ENCODE results near the gene SERPINE3.

SERPINE3 gene

DNA sequence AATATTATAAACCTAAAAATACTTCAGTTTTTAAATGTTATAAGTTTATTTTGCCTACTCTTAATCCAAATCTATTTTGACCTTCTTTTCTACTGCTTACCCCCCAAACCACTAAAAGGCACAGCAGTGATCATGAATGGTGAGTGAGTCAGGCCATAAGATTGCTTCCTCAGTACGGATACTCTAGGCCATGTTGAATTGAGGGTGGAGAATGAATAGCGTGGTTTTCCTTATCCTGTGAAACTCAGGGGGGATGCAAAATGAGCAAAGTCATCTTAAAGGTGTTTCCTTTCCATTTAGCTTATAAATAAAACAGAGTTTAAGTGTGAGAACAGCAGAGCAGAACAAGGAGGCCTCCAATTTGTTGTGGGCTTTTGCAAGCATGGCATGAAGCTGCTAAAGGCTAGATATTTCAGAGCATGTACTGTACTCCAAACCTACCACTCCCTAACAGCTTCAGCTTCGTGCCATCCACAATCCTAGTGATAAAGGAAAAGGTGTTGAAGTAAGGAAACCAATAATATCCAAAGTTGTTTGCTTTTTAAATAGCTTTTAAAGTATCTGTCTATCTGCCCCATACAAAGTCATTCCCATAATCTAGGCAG is 25.0 kb downstream of the SERPINE3 start:
- peaks cover 18% of the 10 kb centered on the region for H3K4me1 Mint-ChIP-seq (ENCODE audit: low read depth)
- peak overlapping the region; percentile 5 for H3K27ac Mint-ChIP-seq
- H3K27me3 Mint-ChIP-seq, result no peaks in the 10 kb centered on the region
- H3K9me3 Mint-ChIP-seq, result no peaks in the 10 kb centered on the region
- H3K36me3 Mint-ChIP-seq (ENCODE audit: low read depth), result peaks cover 69% of the 10 kb centered on the region
- H3K4me3 Mint-ChIP-seq, result no peak overlapping the region

- Mint-ChIP-seq H3K4me3 (no peak overlapping the region), H3K36me3 (ENCODE audit: low read depth) (peaks cover 42% of the 10 kb centered on the region), H3K27me3 (no peaks in the 10 kb centered on the region), H3K27ac (no peak overlapping the region), H3K4me1 (ENCODE audit: low read depth) (no peaks in the 10 kb centered on the region), H3K9me3 (no peaks in the 10 kb centered on the region)
Observed at GRCh38 chr13:51370116-51370515, 30.6 kb downstream of the SERPINE3 start.

DNA sequence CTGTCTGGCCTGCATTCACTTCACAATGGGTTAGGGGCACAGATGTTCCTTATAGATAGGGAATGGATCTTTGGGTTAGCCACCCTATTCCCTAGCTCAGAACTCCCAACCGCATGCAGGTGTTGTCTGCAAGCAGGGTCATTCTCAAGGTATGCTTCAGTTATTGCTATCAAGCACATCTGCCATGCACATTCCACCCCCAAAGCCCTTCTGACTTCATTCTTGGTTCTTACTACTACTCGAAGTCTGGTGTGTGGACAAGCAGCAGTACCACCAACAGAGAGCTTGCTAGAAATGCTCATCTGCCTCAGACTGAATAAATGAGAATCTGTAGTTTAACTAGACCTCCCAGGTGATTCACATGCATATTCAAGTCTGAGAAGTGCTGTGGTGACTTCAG is 31.3 kb downstream of the SERPINE3 start:
- H3K36me3 Mint-ChIP-seq (ENCODE audit: low read depth), result peaks cover 44% of the 10 kb centered on the region
- no peak overlapping the region for H3K27ac Mint-ChIP-seq
- no peak overlapping the region for H3K4me3 Mint-ChIP-seq
- no peaks in the 10 kb centered on the region for H3K4me1 Mint-ChIP-seq (ENCODE audit: low read depth)
- no peaks in the 10 kb centered on the region for H3K9me3 Mint-ChIP-seq
- H3K27me3 Mint-ChIP-seq, result no peaks in the 10 kb centered on the region

DNA sequence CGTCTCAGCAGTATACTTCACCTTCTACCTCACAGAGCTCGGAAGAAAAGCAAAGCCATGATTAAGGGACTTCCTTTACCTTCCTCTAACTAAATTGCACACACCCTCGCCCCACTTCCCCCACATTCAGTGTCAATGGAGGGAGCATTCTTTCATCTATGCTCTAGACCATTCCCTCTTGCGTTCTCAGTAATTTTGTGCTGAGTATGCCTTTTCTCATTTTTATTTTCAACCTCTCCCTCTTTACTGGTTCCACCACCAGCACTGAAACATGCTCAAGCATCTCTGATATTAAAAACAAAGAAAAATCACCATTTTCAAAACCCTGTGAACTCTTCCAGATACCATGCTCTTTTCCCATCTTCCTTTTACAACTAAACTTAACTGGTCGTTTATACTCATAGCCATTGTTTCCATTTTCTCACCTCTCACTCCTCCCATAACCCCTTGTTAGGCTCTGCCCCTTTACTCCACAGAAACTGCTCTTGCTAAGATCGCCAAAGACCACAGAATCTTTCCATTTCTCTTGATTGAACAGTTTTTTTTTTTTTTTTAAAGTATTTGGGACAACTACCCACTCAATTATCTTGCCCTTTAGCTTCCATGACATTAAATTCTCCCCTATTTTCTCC is 32.4 kb downstream of the SERPINE3 start:
- Mint-ChIP-seq H3K4me1 (ENCODE audit: low read depth) (no peaks in the 10 kb centered on the region), H3K27ac (no peak overlapping the region), H3K27me3 (no peaks in the 10 kb centered on the region)

GRCh38 chr13:51373451-51373850 is 34.0 kb downstream of the SERPINE3 start:
- H3K4me3 Mint-ChIP-seq, result no peak overlapping the region
- no peaks in the 10 kb centered on the region for H3K27me3 Mint-ChIP-seq
- H3K9me3 Mint-ChIP-seq, result no peaks in the 10 kb centered on the region
- H3K27ac Mint-ChIP-seq, result no peak overlapping the region
- H3K36me3 Mint-ChIP-seq (ENCODE audit: low read depth), result peaks cover 44% of the 10 kb centered on the region
- no peaks in the 10 kb centered on the region for H3K4me1 Mint-ChIP-seq (ENCODE audit: low read depth)

More for the DNA sequence above, 32.4 kb downstream of the SERPINE3 start:
- H3K9me3 Mint-ChIP-seq, result no peaks in the 10 kb centered on the region
- H3K4me3 Mint-ChIP-seq, result no peak overlapping the region
- H3K36me3 Mint-ChIP-seq (ENCODE audit: low read depth), result peaks cover 43% of the 10 kb centered on the region

DNA sequence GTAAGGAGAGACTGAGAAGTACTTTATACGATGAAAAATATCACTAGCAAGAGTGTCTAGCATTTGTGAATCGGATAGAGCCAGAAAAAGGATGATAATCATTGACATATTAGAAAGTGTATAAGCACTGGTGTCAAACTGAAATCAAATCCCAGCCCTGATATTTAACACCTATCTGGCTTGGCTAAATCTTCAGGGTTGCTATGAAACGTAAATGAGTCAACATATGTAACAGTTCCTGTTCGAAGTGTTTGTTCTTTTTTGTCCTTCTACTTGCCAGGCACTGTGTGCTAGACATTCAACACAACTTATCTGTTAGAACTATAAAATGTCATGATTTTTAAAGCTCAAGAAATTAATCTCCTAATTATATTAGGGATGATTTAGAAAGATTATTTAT is 40.8 kb downstream of the SERPINE3 start:
- peaks cover 60% of the 10 kb centered on the region for H3K36me3 Mint-ChIP-seq (ENCODE audit: low read depth)
- H3K9me3 Mint-ChIP-seq, result no peaks in the 10 kb centered on the region
- no peaks in the 10 kb centered on the region for H3K4me1 Mint-ChIP-seq (ENCODE audit: low read depth)
- no peak overlapping the region for H3K27ac Mint-ChIP-seq
- no peak overlapping the region for H3K4me3 Mint-ChIP-seq
- H3K27me3 Mint-ChIP-seq, result no peaks in the 10 kb centered on the region

DNA sequence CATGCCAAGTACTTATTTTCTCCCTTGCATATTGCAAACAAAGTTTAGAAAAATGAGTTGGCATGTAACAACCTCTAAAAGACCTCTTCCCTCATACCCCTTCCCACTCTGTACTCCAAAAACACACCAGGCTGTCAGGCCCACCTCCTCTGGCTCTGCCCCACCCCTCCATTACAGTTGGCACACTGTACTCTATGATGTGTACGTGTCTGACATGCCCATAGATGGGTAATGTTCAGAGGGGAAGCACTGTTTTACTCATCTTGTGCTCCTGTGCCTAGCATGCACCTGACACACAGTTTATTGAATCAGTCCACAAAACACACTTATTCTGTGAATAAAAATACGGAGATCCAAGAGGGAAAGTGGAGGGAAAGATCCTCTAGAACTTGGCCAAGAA is 45.6 kb downstream of the SERPINE3 start:
- no peak overlapping the region for H3K4me3 Mint-ChIP-seq
- H3K4me1 Mint-ChIP-seq (ENCODE audit: low read depth), result no peaks in the 10 kb centered on the region
- no peaks in the 10 kb centered on the region for H3K27me3 Mint-ChIP-seq
- H3K36me3 Mint-ChIP-seq (ENCODE audit: low read depth), result peaks cover 33% of the 10 kb centered on the region
- H3K27ac Mint-ChIP-seq, result no peak overlapping the region
- H3K9me3 Mint-ChIP-seq, result no peaks in the 10 kb centered on the region

- peaks cover 47% of the 10 kb centered on the region for H3K36me3 Mint-ChIP-seq (ENCODE audit: low read depth)
- no peak overlapping the region for H3K4me3 Mint-ChIP-seq
- H3K4me1 Mint-ChIP-seq (ENCODE audit: low read depth), result peaks cover 31% of the 10 kb centered on the region
- no peaks in the 10 kb centered on the region for H3K9me3 Mint-ChIP-seq
- no peaks in the 10 kb centered on the region for H3K27me3 Mint-ChIP-seq
- H3K27ac Mint-ChIP-seq, result no peak overlapping the region
Observed at GRCh38 chr13:51394724-51395123, 55.2 kb downstream of the SERPINE3 start.

- no peaks in the 10 kb centered on the region for H3K27me3 Mint-ChIP-seq
- H3K9me3 Mint-ChIP-seq, result no peaks in the 10 kb centered on the region
- H3K4me3 Mint-ChIP-seq, result no peak overlapping the region
- H3K36me3 Mint-ChIP-seq (ENCODE audit: low read depth), result peaks cover 55% of the 10 kb centered on the region
- peaks cover 34% of the 10 kb centered on the region for H3K4me1 Mint-ChIP-seq (ENCODE audit: low read depth)
- H3K27ac Mint-ChIP-seq, result peak overlapping the region; percentile 83
Observed at GRCh38 chr13:51396352-51396751, 56.9 kb downstream of the SERPINE3 start.

- Mint-ChIP-seq H3K36me3 (ENCODE audit: low read depth) (peaks cover 54% of the 10 kb centered on the region), H3K9me3 (no peaks in the 10 kb centered on the region), H3K4me1 (ENCODE audit: low read depth) (peaks cover 40% of the 10 kb centered on the region), H3K27me3 (no peaks in the 10 kb centered on the region), H3K27ac (no peak overlapping the region), H3K4me3 (no peak overlapping the region)
Observed at GRCh38 chr13:51397262-51397941, 57.9 kb downstream of the SERPINE3 start.

DNA sequence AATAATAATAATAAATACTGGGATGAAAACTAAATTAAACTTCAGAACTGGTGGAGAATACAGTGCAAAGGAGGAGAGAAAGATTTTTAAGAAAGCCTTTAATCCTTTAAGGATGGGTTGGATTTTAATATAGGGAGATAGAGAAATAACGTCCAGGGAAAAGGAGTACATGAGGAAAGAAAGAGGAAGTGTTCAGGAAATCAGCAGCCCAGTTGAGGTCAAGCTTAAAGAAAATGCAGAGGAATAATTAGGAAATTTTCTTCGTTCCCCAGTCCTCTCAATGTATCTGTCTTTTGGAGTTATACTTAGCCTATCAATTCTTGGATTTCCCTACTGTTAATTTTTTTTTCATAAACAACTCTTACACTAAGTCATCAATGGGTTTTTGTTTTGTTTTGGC is 65.7 kb downstream of the SERPINE3 start:
- peaks cover 63% of the 10 kb centered on the region for H3K4me1 Mint-ChIP-seq (ENCODE audit: low read depth)
- H3K27ac Mint-ChIP-seq, result no peak overlapping the region
- no peak overlapping the region for H3K4me3 Mint-ChIP-seq
- H3K9me3 Mint-ChIP-seq, result no peaks in the 10 kb centered on the region
- H3K36me3 Mint-ChIP-seq (ENCODE audit: low read depth), result peaks cover 70% of the 10 kb centered on the region
- no peaks in the 10 kb centered on the region for H3K27me3 Mint-ChIP-seq

- Mint-ChIP-seq H3K27me3 (no peaks in the 10 kb centered on the region), H3K4me3 (no peak overlapping the region)
Observed at GRCh38 chr13:51412431-51412830, 72.9 kb downstream of the SERPINE3 start.

More at GRCh38 chr13:51412431-51412830, 72.9 kb downstream of the SERPINE3 start:
- H3K27ac Mint-ChIP-seq, result no peak overlapping the region
- peaks cover 6% of the 10 kb centered on the region for H3K9me3 Mint-ChIP-seq
- peaks cover 70% of the 10 kb centered on the region for H3K36me3 Mint-ChIP-seq (ENCODE audit: low read depth)
- H3K4me1 Mint-ChIP-seq (ENCODE audit: low read depth), result peaks cover 58% of the 10 kb centered on the region
